WERI-Rb-1 (cell line): ENCODE measurements around the gene CCDC142.
"Not testable (repeated sequence)": the region's sequence is repeated elsewhere in the genome, so short reads cannot be mapped to it uniquely, and the experiment has no call there.

Experiments
- DNase-seq: peaks from one replicate; pipeline ENCODE4 v3.0.0-alpha.2; 2020
- H3K27ac ChIP-seq: fragments of 250-450 bp; sonication (Bioruptor Pico); 2 replicates; pipeline ENCODE4 v1.5.1; 2020; ENCODE audit warnings: mild to moderate bottlenecking, moderate library complexity
- H3K27me3 ChIP-seq: fragments of 250-450 bp; sonication (Bioruptor Pico); 2 replicates; pipeline ENCODE4 v1.5.1; 2021; ENCODE audit warnings: mild to moderate bottlenecking, low read depth, moderate library complexity; ENCODE audit not compliant: insufficient read depth, severe bottlenecking
- H3K36me3 ChIP-seq: fragments of 250-450 bp; sonication (Bioruptor Pico); 2 replicates; pipeline ENCODE4 v1.5.1; 2020; ENCODE audit warnings: mild to moderate bottlenecking, moderate library complexity
- H3K4me3 ChIP-seq: 2 replicates; pipeline ENCODE4 v1.5.1; 2011; ENCODE audit warnings: low read depth, mild to moderate bottlenecking, control low read depth, low read length
- H3K9me3 ChIP-seq: fragments of 250-450 bp; sonication (Bioruptor Pico); 2 replicates; pipeline ENCODE4 v1.5.1; 2021; ENCODE audit warnings: mild to moderate bottlenecking, moderate library complexity; ENCODE audit not compliant: severe bottlenecking
- TF ChIP-seq, protein P1 (sequence below): IDR thresholded peaks from 2 replicates; pipeline ENCODE4 v1.5.1; 2011; ENCODE audit warnings: low read depth, mild to moderate bottlenecking, control low read depth, inconsistent platforms, low read length

CCDC142 gene

GRCh38 chr2:74486141-74486540, 3.3 kb upstream of the CCDC142 start:
- TF ChIP-seq, protein P1, sequence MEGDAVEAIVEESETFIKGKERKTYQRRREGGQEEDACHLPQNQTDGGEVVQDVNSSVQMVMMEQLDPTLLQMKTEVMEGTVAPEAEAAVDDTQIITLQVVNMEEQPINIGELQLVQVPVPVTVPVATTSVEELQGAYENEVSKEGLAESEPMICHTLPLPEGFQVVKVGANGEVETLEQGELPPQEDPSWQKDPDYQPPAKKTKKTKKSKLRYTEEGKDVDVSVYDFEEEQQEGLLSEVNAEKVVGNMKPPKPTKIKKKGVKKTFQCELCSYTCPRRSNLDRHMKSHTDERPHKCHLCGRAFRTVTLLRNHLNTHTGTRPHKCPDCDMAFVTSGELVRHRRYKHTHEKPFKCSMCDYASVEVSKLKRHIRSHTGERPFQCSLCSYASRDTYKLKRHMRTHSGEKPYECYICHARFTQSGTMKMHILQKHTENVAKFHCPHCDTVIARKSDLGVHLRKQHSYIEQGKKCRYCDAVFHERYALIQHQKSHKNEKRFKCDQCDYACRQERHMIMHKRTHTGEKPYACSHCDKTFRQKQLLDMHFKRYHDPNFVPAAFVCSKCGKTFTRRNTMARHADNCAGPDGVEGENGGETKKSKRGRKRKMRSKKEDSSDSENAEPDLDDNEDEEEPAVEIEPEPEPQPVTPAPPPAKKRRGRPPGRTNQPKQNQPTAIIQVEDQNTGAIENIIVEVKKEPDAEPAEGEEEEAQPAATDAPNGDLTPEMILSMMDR: no peak
- no peaks in the 10 kb centered on the region for H3K9me3 ChIP-seq
- no peak overlapping the region for H3K27ac ChIP-seq
- H3K4me3 ChIP-seq: no peak overlapping the region
- H3K27me3 ChIP-seq: no peaks in the 10 kb centered on the region
- no peak for DNase-seq
- peaks cover 34% of the 10 kb centered on the region for H3K36me3 ChIP-seq

- not testable (repeated sequence) for H3K27me3 ChIP-seq, H3K9me3 ChIP-seq, DNase-seq
- peaks cover 42% of the 10 kb centered on the region for H3K36me3 ChIP-seq
- H3K4me3 ChIP-seq: peak overlapping the region; percentile 83
- H3K27ac ChIP-seq: peak overlapping the region; percentile 97
Measured at GRCh38 chr2:74483675-74484164, 922 bp upstream of the CCDC142 start.

DNA sequence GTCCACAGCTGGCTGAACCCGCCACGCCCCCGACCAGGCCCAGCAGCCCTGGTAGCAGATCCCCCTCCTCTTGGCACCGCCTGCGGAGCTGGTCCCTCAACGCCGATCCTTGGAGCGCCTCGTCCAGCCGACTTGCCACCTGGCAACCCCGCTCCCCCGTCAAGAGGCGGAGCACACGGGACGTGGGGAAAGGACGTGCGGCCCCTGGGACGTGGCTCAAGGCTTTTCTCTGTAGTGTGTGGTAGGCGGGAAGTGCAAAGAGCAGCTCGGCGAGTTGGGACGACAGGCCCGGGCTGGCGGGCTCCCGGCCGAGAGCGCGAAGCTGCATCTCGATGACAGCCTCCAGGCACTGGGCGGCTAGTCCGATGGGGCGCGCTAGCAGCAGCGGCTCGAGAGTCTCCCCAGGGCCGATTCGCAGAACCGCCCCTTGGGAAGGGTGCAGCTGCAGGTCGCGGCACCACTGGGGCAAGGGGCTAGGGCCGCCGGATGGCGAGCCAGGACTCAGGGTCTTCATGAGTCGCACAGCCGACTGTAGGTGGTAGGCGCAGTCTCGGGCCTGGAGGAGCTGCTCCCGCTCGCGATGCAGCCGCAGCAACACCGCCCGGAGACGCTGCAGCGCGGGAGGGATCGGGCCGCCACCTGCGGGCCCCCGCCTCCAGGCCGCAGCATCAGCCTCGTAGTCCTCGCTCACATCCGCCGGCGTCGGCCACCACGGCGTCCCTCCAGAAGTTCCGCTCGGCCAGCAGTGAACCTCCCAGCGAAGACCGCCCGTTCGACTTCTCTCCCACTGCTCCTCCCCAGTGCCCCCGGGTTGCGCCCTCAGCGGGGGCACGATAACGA, 617 bp downstream of the CCDC142 start:
- H3K27me3 ChIP-seq: no peaks in the 10 kb centered on the region
- H3K27ac ChIP-seq: peak overlapping the region; percentile 97
- DNase-seq: peak; percentile 53
- peaks cover 43% of the 10 kb centered on the region for H3K36me3 ChIP-seq
- TF ChIP-seq, protein P1: no peak
- peak overlapping the region; percentile 83 for H3K4me3 ChIP-seq
- H3K9me3 ChIP-seq: no peaks in the 10 kb centered on the region

DNA sequence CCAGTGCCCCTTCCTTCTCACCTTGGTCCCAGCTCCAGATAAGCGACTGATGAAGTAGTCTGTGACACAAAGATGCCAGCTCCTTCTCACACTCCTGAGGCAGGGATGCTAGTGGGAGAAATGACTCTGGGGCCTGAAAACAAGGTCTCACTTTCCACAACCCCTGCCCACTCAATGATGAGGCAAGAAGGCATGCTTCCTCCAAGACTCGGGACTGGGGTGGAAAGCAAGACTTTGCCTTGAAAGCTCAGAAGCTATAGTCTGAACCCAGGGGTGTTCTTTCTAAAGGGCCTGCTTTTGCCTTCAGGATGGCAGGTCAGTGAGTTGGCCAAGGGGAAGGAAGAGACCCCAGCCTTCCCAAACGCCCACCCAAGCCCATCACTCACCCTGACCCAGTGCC, 1.4 kb downstream of the CCDC142 start:
- DNase-seq: no peak
- TF ChIP-seq, protein P1: no peak
- no peak overlapping the region for H3K27ac ChIP-seq

DNA sequence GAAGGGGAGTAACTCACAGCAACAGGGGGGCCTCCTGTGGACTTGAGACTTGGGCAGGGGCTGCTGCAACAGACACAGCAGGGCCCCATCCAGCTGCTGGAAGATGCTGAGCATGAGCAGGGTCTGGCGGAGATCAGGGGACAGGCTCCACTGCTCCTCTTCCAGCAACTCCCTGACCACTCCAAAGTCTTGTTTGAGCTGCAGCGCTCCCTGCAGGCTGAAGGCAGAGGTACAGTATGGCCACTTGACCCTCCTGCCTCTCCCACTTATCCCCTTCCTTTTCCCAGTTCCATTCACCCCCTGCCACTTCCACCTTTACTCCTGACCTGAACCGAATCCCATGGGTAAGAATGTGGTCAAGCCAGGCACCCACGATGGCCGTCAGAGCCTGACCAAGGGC, 7.9 kb downstream of the CCDC142 start:
- H3K27me3 ChIP-seq: no peaks in the 10 kb centered on the region
- H3K4me3 ChIP-seq: no peak overlapping the region
- TF ChIP-seq, protein P1: peak; percentile 83
- H3K36me3 ChIP-seq: peaks cover 52% of the 10 kb centered on the region
- no peak for DNase-seq
- H3K9me3 ChIP-seq: no peaks in the 10 kb centered on the region
- H3K27ac ChIP-seq: no peak overlapping the region

More for the DNA sequence above, 1.4 kb downstream of the CCDC142 start:
- Histone ChIP-seq H3K27me3 (no peaks in the 10 kb centered on the region), H3K9me3 (no peaks in the 10 kb centered on the region), H3K4me3 (peak overlapping the region; percentile 83), H3K36me3 (peaks cover 44% of the 10 kb centered on the region)

DNA sequence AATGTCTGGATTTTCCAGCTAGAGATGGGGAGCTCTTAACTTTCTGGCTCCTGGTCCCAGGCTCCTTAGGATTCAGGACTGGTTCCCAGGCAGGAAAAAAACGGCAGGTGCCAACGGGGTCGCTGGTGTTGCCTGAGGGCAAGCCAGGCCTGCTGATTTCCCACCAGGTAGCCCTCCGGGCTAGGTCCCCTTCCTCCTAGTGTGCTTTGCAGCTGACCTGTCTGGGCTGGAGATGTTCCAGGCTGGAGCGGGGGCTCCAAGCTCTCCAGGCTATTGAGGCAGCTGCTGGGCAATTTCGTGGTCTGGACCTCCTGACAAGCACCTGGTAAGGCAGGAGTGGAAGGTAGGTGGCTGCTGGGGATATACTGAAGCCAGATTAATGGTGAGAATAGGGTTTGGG, 8.3 kb downstream of the CCDC142 start:
- H3K27ac ChIP-seq: no peak overlapping the region
- no peaks in the 10 kb centered on the region for H3K9me3 ChIP-seq
- TF ChIP-seq, protein P1: no peak
- no peak for DNase-seq
- H3K4me3 ChIP-seq: no peak overlapping the region
- H3K36me3 ChIP-seq: peaks cover 48% of the 10 kb centered on the region
- no peaks in the 10 kb centered on the region for H3K27me3 ChIP-seq
